B cell (primary cell): ENCODE results near the gene APOA5. TPM values are rescaled to one million over a fixed set of nuclear protein-coding genes. Genes with fewer than 3 reads are reported as not detected.

Experiments
- ATAC-seq: fragments of 200-7000 bp; cut with Tn5 transposase; one replicate; pipeline ENCODE4 v1.10.0; 2021; ENCODE audit warnings: low read depth, mild to moderate bottlenecking, moderate number of reproducible peaks, moderate library complexity
- CTCF ChIA-PET: fragments of 350-600 bp; sonication (Branson Sonifier 250); formaldehyde crosslinking; loops from one replicate; lab custom pipeline; 2021; ENCODE audit warnings: antibody characterized with exemption, inconsistent platforms; lab: Charles Lee
- POLR2A ChIA-PET: fragments of 350-600 bp; sonication (Branson Sonifier 250); formaldehyde crosslinking; loops from one replicate; lab custom pipeline; 2021; ENCODE audit warnings: antibody characterized with exemption; lab: Charles Lee
- DNase-seq: peaks from one replicate; pipeline ENCODE4 v3.0.0; 2013
- H2AFZ ChIP-seq: 2 replicates; pipeline ENCODE4 v1.6.1; 2012; ENCODE audit warnings: mild to moderate bottlenecking, low read depth, low read length; ENCODE audit not compliant: insufficient read depth, poor library complexity, severe bottlenecking
- H3K27ac ChIP-seq, 2 donors: 1 replicate in 1 of 2; 2 replicates in 1 of 2; pipeline ENCODE4 v1.5.1; 2012 to 2013; ENCODE audit warnings: low read length in 2 of 2, mild to moderate bottlenecking in 2 of 2, moderate library complexity in 1 of 2
- H3K27me3 ChIP-seq, 4 experiments: fragments of 200-600 bp in 1 of 4; sonication (generic) in 1 of 4; replicated peaks in 1 of 4; 1 replicate in 2 of 4; 2 replicates in 2 of 4; pipeline versions ENCODE4 v1.6.1 to v1.7.0; 2013 to 2016; ENCODE audit warnings: low read length in 3 of 4, mild to moderate bottlenecking in 2 of 4, mixed read lengths in 1 of 4, moderate library complexity in 1 of 4; ENCODE audit not compliant: insufficient read depth in 4 of 4, control insufficient read depth in 3 of 4; ENCODE audit errors: control extremely low read depth in 1 of 4
- H3K36me3 ChIP-seq, 2 experiments: replicated peaks in 1 of 2; 1 replicate in 1 of 2; 2 replicates in 1 of 2; pipeline versions ENCODE4 v1.6.1 to v1.7.1; 2013; ENCODE audit warnings: low read length in 1 of 2; ENCODE audit not compliant: insufficient read depth in 2 of 2, control insufficient read depth in 1 of 2; ENCODE audit errors: control extremely low read depth in 1 of 2, extremely low read depth in 1 of 2
- H3K4me1 ChIP-seq, 2 donors: fragments of 200-600 bp in 1 of 2; sonication (generic) in 1 of 2; 1 replicate in 1 of 2; 2 replicates in 1 of 2; pipeline versions ENCODE4 v1.5.1 to v1.6.1; 2013 to 2017; ENCODE audit warnings: low read length in 2 of 2; ENCODE audit not compliant: control insufficient read depth in 2 of 2, insufficient read depth in 2 of 2
- H3K4me2 ChIP-seq: replicated peaks from 2 replicates; pipeline ENCODE3; 2012; ENCODE audit warnings: mild to moderate bottlenecking, low read depth, low read length; ENCODE audit not compliant: poor library complexity, severe bottlenecking
- H3K4me3 ChIP-seq, 5 experiments: fragments of 200-600 bp in 1 of 5; sonication (generic) in 1 of 5; 1 replicate in 3 of 5; 2 replicates in 2 of 5; pipeline versions ENCODE4 v1.5.1 to v1.7.0; 2011 to 2016; ENCODE audit warnings: low read length in 4 of 5, mild to moderate bottlenecking in 4 of 5, low read depth in 2 of 5, control low read depth in 1 of 5, moderate library complexity in 1 of 5; ENCODE audit not compliant: insufficient read depth in 1 of 5; ENCODE audit errors: control extremely low read depth in 1 of 5, extremely low read depth in 1 of 5
- H3K79me2 ChIP-seq: fragments of 200-600 bp; sonication (generic); one replicate; pipeline ENCODE4 v1.6.0; 2016; ENCODE audit warnings: low read length; ENCODE audit not compliant: control insufficient read depth, insufficient read depth
- H3K9ac ChIP-seq: fragments of 200-600 bp; sonication (generic); 2 replicates; pipeline ENCODE4 v1.6.1; 2017; ENCODE audit warnings: mild to moderate bottlenecking, low read length, moderate library complexity
- H3K9me3 ChIP-seq, 3 donors: one replicate each; pipeline versions ENCODE4 v1.6.1 to v1.7.1; 2013; ENCODE audit warnings: low read length in 2 of 3; ENCODE audit not compliant: control insufficient read depth in 2 of 3, insufficient read depth in 1 of 3; ENCODE audit errors: control extremely low read depth in 1 of 3
- H4K20me1 ChIP-seq: 2 replicates; pipeline ENCODE4 v1.6.0; 2012; ENCODE audit warnings: mild to moderate bottlenecking, low read length; ENCODE audit not compliant: insufficient read depth, control insufficient read depth, poor library complexity, severe bottlenecking
- H3K27ac Mint-ChIP-seq: one replicate; pipeline ENCODE4 v1.8.0; 2021; ENCODE audit warnings: mixed read lengths
- H3K27me3 Mint-ChIP-seq: one replicate; pipeline ENCODE4 v1.8.0; 2021; ENCODE audit warnings: mixed read lengths
- H3K4me1 Mint-ChIP-seq: one replicate; pipeline ENCODE4 v1.8.0; 2021; ENCODE audit warnings: mixed read lengths
- H3K4me3 Mint-ChIP-seq: one replicate; pipeline ENCODE4 v1.8.0; 2021; ENCODE audit warnings: mixed read lengths
- H3K9me3 Mint-ChIP-seq: one replicate; pipeline ENCODE4 v1.8.0; 2022; ENCODE audit warnings: mixed read lengths; ENCODE audit not compliant: insufficient read depth
- EZH2 ChIP-seq: IDR thresholded peaks from 2 replicates; pipeline ENCODE4 v1.6.1; 2012; ENCODE audit warnings: borderline replicate concordance, low read depth, mild to moderate bottlenecking, moderate library complexity, low read length; ENCODE audit not compliant: insufficient read depth, poor library complexity, severe bottlenecking
- WGBS: methylation state at CpG from one replicate; pipeline ENCODE4 v1.1.5; 2013; ENCODE audit warnings: missing lambda C conversion rate; ENCODE audit not compliant: insufficient coverage; 5-methylcytosine and 5-hydroxymethylcytosine counted together
- intact Hi-C: fragments of 100-400 bp; cut with micrococcal nuclease; formaldehyde crosslinking; loops from one replicate; pipeline ENCODE4 v1.10.0; 2022
- polyA plus RNA-seq: library from polyadenylated mRNA; depleted of rRNA; stranded (reverse); fragments of >200 nt; gene quantifications from 2 replicates; pipeline ENCODE4 v1.2.3, GENCODE V29; 2012
- total RNA-seq, 2 donors: library from RNA; stranded (reverse); fragments of 120-200 nt in 1 of 2; gene quantifications; 1 replicate in 1 of 2; 2 replicates in 1 of 2; pipeline versions ENCODE4 v1.2.3 to v1.2.4, GENCODE V29; 2013 to 2022
- TF ChIP-seq, protein P1 (sequence below): fragments of 200-600 bp; IDR thresholded peaks from one replicate; pipeline ENCODE4 v1.8.0; 2022; ENCODE audit warnings: antibody characterized with exemption, mild to moderate bottlenecking

Gene APOA5
- total and polyA plus RNA-seq, 2 donors (not counting 1 experiment from before 2014, with no cell fraction given), result not detected

DNA sequence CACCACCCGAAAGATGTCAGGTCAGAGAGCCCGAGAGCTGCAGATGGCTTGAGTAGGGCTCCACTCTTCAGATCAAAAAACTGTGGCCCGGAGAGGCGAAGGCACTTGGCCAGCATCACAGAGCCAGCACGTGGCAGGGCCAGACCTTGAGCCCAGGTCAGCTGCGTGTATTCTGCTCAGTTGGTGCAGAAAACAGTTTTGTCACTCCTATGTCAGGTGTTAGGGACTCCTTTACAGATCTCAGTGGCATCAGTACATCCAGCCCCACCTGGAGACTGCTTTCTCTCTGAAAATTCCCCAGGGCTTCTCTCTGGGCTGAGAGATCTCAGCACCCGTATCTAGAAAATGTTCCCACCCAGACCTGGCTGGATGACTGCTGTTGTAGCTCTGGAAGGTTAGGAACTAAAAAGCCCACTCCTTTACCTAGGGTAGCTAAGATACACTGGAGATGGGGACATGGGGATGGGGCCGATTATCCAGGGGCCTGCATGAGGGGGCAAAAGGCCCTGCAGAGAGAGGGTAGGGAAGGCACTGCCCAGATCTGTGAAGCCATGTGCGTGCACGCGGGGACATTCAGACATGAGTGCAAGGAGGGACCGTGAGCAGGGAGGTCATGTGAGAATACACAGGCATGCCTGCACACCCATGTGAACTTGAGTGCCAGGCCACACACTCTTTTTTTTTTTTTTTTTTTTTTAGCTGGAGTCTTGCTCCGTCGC lies 42.3 kb upstream of the APOA5 start:
- Histone ChIP-seq H3K9me3 (no peaks in the 10 kb centered on the region), H3K27me3 (peaks cover 0 to 4% (median 0%) of the 10 kb centered on the region in 4 experiments), H3K79me2 (no peaks in the 10 kb centered on the region), H3K36me3 (no peaks in the 10 kb centered on the region), H3K27ac (no peak overlapping the region), H3K4me3 (no peak overlapping the region), H4K20me1 (no peaks in the 10 kb centered on the region), H3K4me1 (peaks cover 7 to 14% of the 10 kb centered on the region in 2 donors), H3K4me2 (no peak overlapping the region), H2AFZ (no peak overlapping the region), H3K9ac (no peak overlapping the region)
- Mint-ChIP-seq H3K27me3 (peaks cover 4% of the 10 kb centered on the region), H3K27ac (no peak overlapping the region), H3K4me3 (peak overlapping the region; percentile 56), H3K4me1 (peaks cover 16% of the 10 kb centered on the region), H3K9me3 (no peaks in the 10 kb centered on the region)
- POLR2A ChIA-PET, result no interaction called here
- ATAC-seq (no peak), DNase-seq (no peak)
- TF ChIP-seq, protein P1, sequence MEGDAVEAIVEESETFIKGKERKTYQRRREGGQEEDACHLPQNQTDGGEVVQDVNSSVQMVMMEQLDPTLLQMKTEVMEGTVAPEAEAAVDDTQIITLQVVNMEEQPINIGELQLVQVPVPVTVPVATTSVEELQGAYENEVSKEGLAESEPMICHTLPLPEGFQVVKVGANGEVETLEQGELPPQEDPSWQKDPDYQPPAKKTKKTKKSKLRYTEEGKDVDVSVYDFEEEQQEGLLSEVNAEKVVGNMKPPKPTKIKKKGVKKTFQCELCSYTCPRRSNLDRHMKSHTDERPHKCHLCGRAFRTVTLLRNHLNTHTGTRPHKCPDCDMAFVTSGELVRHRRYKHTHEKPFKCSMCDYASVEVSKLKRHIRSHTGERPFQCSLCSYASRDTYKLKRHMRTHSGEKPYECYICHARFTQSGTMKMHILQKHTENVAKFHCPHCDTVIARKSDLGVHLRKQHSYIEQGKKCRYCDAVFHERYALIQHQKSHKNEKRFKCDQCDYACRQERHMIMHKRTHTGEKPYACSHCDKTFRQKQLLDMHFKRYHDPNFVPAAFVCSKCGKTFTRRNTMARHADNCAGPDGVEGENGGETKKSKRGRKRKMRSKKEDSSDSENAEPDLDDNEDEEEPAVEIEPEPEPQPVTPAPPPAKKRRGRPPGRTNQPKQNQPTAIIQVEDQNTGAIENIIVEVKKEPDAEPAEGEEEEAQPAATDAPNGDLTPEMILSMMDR, result no peak
- no peak for TF ChIP-seq EZH2
- intact Hi-C loops, result no loop called here
- CTCF ChIA-PET, result no interaction called here
- 92% methylated on average over 12 of the region's 14 CpGs for WGBS

DNA sequence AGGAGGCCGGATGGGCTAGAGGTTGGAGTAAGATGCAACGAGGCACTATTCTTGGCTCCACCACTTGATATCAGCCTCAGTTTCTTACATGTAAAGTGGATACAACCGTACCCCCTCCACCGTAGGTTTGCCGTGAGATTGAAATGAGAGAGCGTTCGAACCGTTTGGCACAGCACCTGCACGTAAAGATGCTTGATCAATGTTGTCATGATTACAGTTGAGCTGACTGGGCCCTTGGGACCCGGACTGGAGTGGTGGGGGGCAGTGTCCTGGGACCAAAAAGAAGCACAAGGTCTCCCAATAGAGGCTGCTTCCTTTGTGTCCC lies 41.8 kb upstream of the APOA5 start:
- Histone ChIP-seq H3K9ac (no peak overlapping the region), H2AFZ (no peak overlapping the region), H3K27ac (no peak overlapping the region), H3K4me3 (no peak overlapping the region), H3K36me3 (no peaks in the 10 kb centered on the region), H4K20me1 (no peaks in the 10 kb centered on the region), H3K27me3 (peaks cover 0 to 4% (median 0%) of the 10 kb centered on the region in 4 experiments), H3K4me1 (peaks cover 7 to 14% of the 10 kb centered on the region in 2 donors), H3K79me2 (no peaks in the 10 kb centered on the region), H3K9me3 (no peaks in the 10 kb centered on the region), H3K4me2 (no peak overlapping the region)
- H3K4me3 Mint-ChIP-seq, result no peak overlapping the region
- H3K27me3 Mint-ChIP-seq, result peaks cover 4% of the 10 kb centered on the region
- 96% methylated on average over 9 of the region's 10 CpGs for WGBS
- no peak for DNase-seq
- H3K9me3 Mint-ChIP-seq, result no peaks in the 10 kb centered on the region
- ChIA-PET CTCF (no interaction called here), POLR2A (no interaction called here)
- intact Hi-C loops, result no loop called here
- ATAC-seq, result no peak
- no peak overlapping the region for H3K27ac Mint-ChIP-seq
- peaks cover 16% of the 10 kb centered on the region for H3K4me1 Mint-ChIP-seq
- TF ChIP-seq, protein P1, result no peak
- no peak for TF ChIP-seq EZH2
